Fibroblast of villous mesenchyme (primary cell): ENCODE data around the gene MALAT1. TPM values are rescaled to one million over a fixed set of nuclear protein-coding genes. Genes with fewer than 3 reads are reported as not detected.

Experiments
- DNase-seq: peaks from one replicate; pipeline ENCODE4 v3.0.0-alpha.2; 2010; ENCODE audit warnings: low read depth
- H3K4me3 ChIP-seq: 2 replicates; pipeline ENCODE4 v1.5.1; 2011; ENCODE audit warnings: low read depth, mild to moderate bottlenecking, low read length
- CTCF ChIP-seq: IDR thresholded peaks from 2 replicates; pipeline ENCODE4 v1.5.1; 2012; ENCODE audit warnings: low read depth, mild to moderate bottlenecking, low read length; ENCODE audit not compliant: insufficient read depth
- small RNA-seq: library from RNA; depleted of rRNA; stranded (forward); fragments of <200 nt; gene quantifications from one replicate; pipeline ENCODE3, GENCODE V24; 2012
- total RNA-seq: library from RNA; depleted of rRNA; stranded (reverse); fragments of >200 nt; gene quantifications from 2 replicates; pipeline ENCODE4 v1.2.3, GENCODE V29; 2012

Gene MALAT1
- total RNA-seq, 1 donor, result 16,563 TPM

- no peak for TF ChIP-seq CTCF
- no peak overlapping the region for H3K4me3 ChIP-seq
- peak; percentile 80 for DNase-seq
Measured at GRCh38 chr11:65555693-65556231, 56.9 kb downstream of the MALAT1 start.

Small RNA genes within 50 kb of the gene (small RNA-seq; reads per million reads assigned to genes)
- not detected for gene RF01684

Other genes starting within 250 kb of the MALAT1 start
- gene POLA2, start 237.1 kb upstream of the MALAT1 start, total RNA-seq, result 7.1 and 12.1 TPM in 2 replicates
- gene CDC42EP2, start 184.2 kb upstream of the MALAT1 start, total RNA-seq, result 21.3 and 32.8 TPM in 2 replicates
- 47.0 and 60.9 TPM in 2 replicates for gene DPF2, start 165.2 kb upstream of the MALAT1 start, total RNA-seq
- gene TIGD3, start 144.3 kb upstream of the MALAT1 start, total RNA-seq, result under 0.01 TPM in 1 of 2 replicates, not detected in the other
- 1.7 and 2.9 TPM in 2 replicates for gene SLC25A45, start 116.4 kb upstream of the MALAT1 start, total RNA-seq
- 44.5 and 60.6 TPM in 2 replicates for gene FRMD8, start 112.4 kb upstream of the MALAT1 start, total RNA-seq
- gene NEAT1, start 76.2 kb upstream of the MALAT1 start, total RNA-seq, result 413 and 487 TPM in 2 replicates
- 125 and 135 TPM in 2 replicates for gene SCYL1, start 26.0 kb downstream of the MALAT1 start, total RNA-seq
- gene LTBP3, start 59.3 kb downstream of the MALAT1 start, total RNA-seq, result 23.7 and 24.2 TPM in 2 replicates
- 31.1 and 49.6 TPM in 2 replicates for gene ZNRD2, start 71.4 kb downstream of the MALAT1 start, total RNA-seq
- 19.0 and 27.4 TPM in 2 replicates for gene FAM89B, start 73.5 kb downstream of the MALAT1 start, total RNA-seq
- 33.7 and 47.7 TPM in 2 replicates for gene EHBP1L1, start 77.0 kb downstream of the MALAT1 start, total RNA-seq
- gene KCNK7, start 96.8 kb downstream of the MALAT1 start, total RNA-seq, result under 0.01 TPM in 1 of 2 replicates, not detected in the other
- 28.9 and 29.3 TPM in 2 replicates for gene MAP3K11, start 115.2 kb downstream of the MALAT1 start, total RNA-seq
- gene PCNX3, start 116.7 kb downstream of the MALAT1 start, total RNA-seq, result 32.4 and 33.5 TPM in 2 replicates
- 34.5 and 34.8 TPM in 2 replicates for gene SIPA1, start 139.1 kb downstream of the MALAT1 start, total RNA-seq
- 22.2 and 24.2 TPM in 2 replicates for gene RELA, start 163.9 kb downstream of the MALAT1 start, total RNA-seq
- gene KAT5, start 213.2 kb downstream of the MALAT1 start, total RNA-seq, result 33.2 and 42.2 TPM in 2 replicates
- 41.5 and 44.1 TPM in 2 replicates for gene RNASEH2C, start 221.8 kb downstream of the MALAT1 start, total RNA-seq